Spleen (tissue), 7 donors: Measurements from ENCODE around the gene CRMP1.

Source experiments
- CTCF ChIP-seq, 11 experiments: fragments of 200-600 bp in 7 of 11; fragments of 450-650 bp in 4 of 11; sonication (generic) in 4 of 11; IDR thresholded peaks in 8 of 11; conservative IDR thresholded peaks in 3 of 11; 1 replicate in 7 of 11; 2 replicates in 4 of 11; pipeline versions ENCODE4 v1.4.0 to v1.8.0; 2016 to 2021; ENCODE audit warnings: antibody characterized with exemption in 11 of 11, inconsistent platforms in 4 of 11, mild to moderate bottlenecking in 1 of 11
- POLR2A ChIP-seq, 3 donors: fragments of 450-650 bp; IDR thresholded peaks; one replicate each; pipeline ENCODE4 v1.5.1; 2017; ENCODE audit warnings: antibody characterized with exemption in 3 of 3, mild to moderate bottlenecking in 1 of 3
- POLR2AphosphoS5 ChIP-seq, 3 donors: sonication (generic); formaldehyde crosslinking; IDR thresholded peaks; one replicate each; pipeline ENCODE4 v1.5.1; 2017; ENCODE audit warnings: antibody characterized with exemption in 3 of 3
- donor health status: DM: no; HTN: no; CAD: no; lungs with moderate emphysema.
- donor health status: DM: no; HTN: no; CAD: no.
- donor health status: DM: no; HTN: no; CAD: no.

DNA sequence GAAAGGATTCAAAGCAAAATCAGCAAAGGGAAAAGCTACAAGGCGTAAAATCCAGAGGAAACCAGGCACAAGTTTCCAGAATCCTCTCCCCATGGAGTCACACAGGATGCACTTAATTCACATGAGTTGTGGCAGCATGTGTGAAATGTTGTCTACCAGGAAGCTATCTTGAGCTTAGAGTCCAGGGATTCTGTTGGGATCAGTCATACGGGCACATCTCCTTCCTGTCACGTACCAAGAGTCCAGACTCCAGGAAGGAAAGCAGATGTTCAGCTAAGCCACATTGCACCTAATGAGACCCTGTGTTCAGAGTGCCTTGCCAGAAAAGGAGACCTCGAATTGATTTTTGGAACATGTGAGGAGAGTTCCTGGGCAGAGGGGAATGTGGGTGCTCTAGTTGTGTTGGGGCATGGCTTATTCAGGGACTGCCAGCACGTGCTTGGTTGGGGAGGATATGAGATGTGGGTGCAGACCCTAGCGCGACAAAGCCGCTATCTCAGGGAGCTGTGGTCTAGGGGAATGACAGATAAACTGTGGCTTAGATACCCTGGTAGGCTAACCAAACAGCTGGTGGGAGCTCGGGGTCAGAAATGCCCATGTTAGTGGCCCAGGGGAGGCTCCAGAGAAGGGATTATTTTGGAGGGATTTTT, 111.9 kb downstream of the CRMP1 start:
- TF ChIP-seq CTCF (IDR thresholded peaks at IDR 0.05 in 8 of 11, conservative IDR thresholded peaks at IDR 0.05 in 3 of 11) (no peak), POLR2AphosphoS5 (IDR thresholded peaks at IDR 0.05) (no peak), POLR2A (IDR thresholded peaks at IDR 0.05) (no peak)
